ENCODE data around the gene BMERB1. TPM values are rescaled to one million over a fixed set of nuclear protein-coding genes. Genes with fewer than 3 reads are reported as not detected.

The BMERB1 gene
- total and polyA plus RNA-seq, 2 donors = 6.0 to 9.1 TPM

- whole genome bisulfite sequencing = 97% methylated on average over 2 of the region's 2 CpGs
- Histone ChIP-seq H3K36me3 (ENCODE audit: control insufficient read depth in 2 of 2, insufficient read depth in 2 of 2, low read length in 1 of 2) (peaks cover 49 to 73% of the 10 kb centered on the region in 2 donors), H3K27ac (ENCODE audit: low read depth in 1 of 2, low read length in 1 of 2) (no peak overlapping the region), H3K4me1 (ENCODE audit: control insufficient read depth in 2 of 2, insufficient read depth in 2 of 2, low read length in 2 of 2) (no peaks in the 10 kb centered on the region), H3K27me3 (ENCODE audit: control insufficient read depth in 2 of 2, insufficient read depth in 1 of 2, low read length in 1 of 2) (no peaks in the 10 kb centered on the region), H3K9me3 (ENCODE audit: control insufficient read depth in 2 of 2, insufficient read depth in 1 of 2, low read length in 1 of 2) (no peaks in the 10 kb centered on the region), H3K4me3 (ENCODE audit: low read length in 2 of 2) (no peak overlapping the region)
- DNase-seq (ENCODE audit: low read depth in 6 of 9, low spot score in 9 of 9) = no peak
Measured at GRCh38 chr16:15631730-15632409, 197.5 kb downstream of the BMERB1 start.

GRCh38 chr16:15635926-15636325 is 201.5 kb downstream of the BMERB1 start:
- Histone ChIP-seq H3K27ac (ENCODE audit: low read depth in 1 of 2, low read length in 1 of 2) (no peak overlapping the region), H3K9me3 (ENCODE audit: control insufficient read depth in 2 of 2, insufficient read depth in 1 of 2, low read length in 1 of 2) (no peaks in the 10 kb centered on the region), H3K4me1 (ENCODE audit: control insufficient read depth in 2 of 2, insufficient read depth in 2 of 2, low read length in 2 of 2) (no peaks in the 10 kb centered on the region), H3K4me3 (ENCODE audit: low read length in 2 of 2) (no peak overlapping the region), H3K27me3 (ENCODE audit: control insufficient read depth in 2 of 2, insufficient read depth in 1 of 2, low read length in 1 of 2) (no peaks in the 10 kb centered on the region), H3K36me3 (ENCODE audit: control insufficient read depth in 2 of 2, insufficient read depth in 2 of 2, low read length in 1 of 2) (peaks cover 49 to 68% of the 10 kb centered on the region in 2 donors)
- DNase-seq (ENCODE audit: low read depth in 6 of 9, low spot score in 9 of 9) = no peak
- 96% methylated on average over 9 of the region's 9 CpGs for WGBS

GRCh38 chr16:15636392-15636873 is 202.0 kb downstream of the BMERB1 start:
- Histone ChIP-seq H3K36me3 (ENCODE audit: control insufficient read depth in 2 of 2, insufficient read depth in 2 of 2, low read length in 1 of 2) (peaks cover 44 to 64% of the 10 kb centered on the region in 2 donors), H3K27ac (ENCODE audit: low read depth in 1 of 2, low read length in 1 of 2) (no peak overlapping the region), H3K27me3 (ENCODE audit: control insufficient read depth in 2 of 2, insufficient read depth in 1 of 2, low read length in 1 of 2) (no peaks in the 10 kb centered on the region), H3K9me3 (ENCODE audit: control insufficient read depth in 2 of 2, insufficient read depth in 1 of 2, low read length in 1 of 2) (no peaks in the 10 kb centered on the region), H3K4me3 (ENCODE audit: low read length in 2 of 2) (no peak overlapping the region), H3K4me1 (ENCODE audit: control insufficient read depth in 2 of 2, insufficient read depth in 2 of 2, low read length in 2 of 2) (peaks cover 0 to under 1% of the 10 kb centered on the region in 2 donors)
- DNase-seq (ENCODE audit: low read depth in 6 of 9, low spot score in 9 of 9) = peak in 1 of 9 donors; percentile 22

Other genes with a start within 250 kb of the BMERB1 start
- gene NPIPA5, start 56.3 kb upstream of the BMERB1 start, total RNA-seq = 5.8 TPM
- gene NPIPA5, start 56.3 kb upstream of the BMERB1 start, polyA plus RNA-seq = 9.3 TPM
- gene MPV17L, start 38.8 kb upstream of the BMERB1 start, total RNA-seq = 0.38 TPM
- gene MPV17L, start 38.8 kb upstream of the BMERB1 start, polyA plus RNA-seq = 1.7 TPM
- gene MARF1, start 208.6 kb downstream of the BMERB1 start, total RNA-seq = 12.6 TPM
- gene MARF1, start 208.6 kb downstream of the BMERB1 start, polyA plus RNA-seq = 33.7 TPM
- 33.3 TPM for gene NDE1, start 215.7 kb downstream of the BMERB1 start, total RNA-seq
- 25.1 TPM for gene NDE1, start 215.7 kb downstream of the BMERB1 start, polyA plus RNA-seq

Data from thymus (tissue), 11 donors.